ENCODE measurements around the gene SORCS2. TPM values are rescaled to one million over a fixed set of nuclear protein-coding genes. Genes with fewer than 3 reads are reported as not detected.

Gene SORCS2
- total and polyA plus RNA-seq, 2 experiments from 2014 or later: 0.38 to 1.4 TPM

GRCh38 chr4:7172508-7172907 is 19.8 kb upstream of the SORCS2 start:
- whole genome bisulfite sequencing, 2 experiments (ENCODE audit: low coverage in 1 of 2, low lambda C conversion rate in 2 of 2, missing lambda C conversion rate in 2 of 2): 61 to 75% methylated on average over 6 of the region's 6 CpGs
- H3K4me1 ChIP-seq (ENCODE audit: insufficient read depth): no peaks in the 10 kb centered on the region

DNA sequence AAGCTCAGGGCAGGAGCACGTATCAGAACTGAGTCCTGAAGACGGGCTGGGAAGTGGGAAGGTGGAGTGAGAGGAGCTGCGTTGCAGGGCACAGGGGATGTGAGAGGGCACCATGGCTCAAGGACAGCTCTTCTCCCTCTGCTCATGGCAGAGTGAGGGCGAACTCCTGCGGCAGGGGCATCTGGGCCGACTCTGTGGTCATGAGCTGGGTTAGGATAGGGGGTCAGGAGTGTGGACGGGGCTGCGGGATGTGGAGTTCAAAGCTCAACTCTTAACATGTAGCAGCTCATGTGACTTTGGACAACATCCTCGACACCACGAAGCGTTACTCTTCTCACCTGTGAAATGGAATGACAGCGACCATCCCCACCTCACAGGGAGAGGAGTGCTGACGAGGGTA is 19.4 kb upstream of the SORCS2 start:
- H3K4me1 ChIP-seq (ENCODE audit: insufficient read depth): no peaks in the 10 kb centered on the region
- 76 to 78% methylated on average over 13 of the region's 13 CpGs for WGBS, 2 experiments (ENCODE audit: low coverage in 1 of 2, low lambda C conversion rate in 2 of 2, missing lambda C conversion rate in 2 of 2)
- no peak for DNase-seq
- no peak overlapping the region for H3K4me2 ChIP-seq (ENCODE audit: unreplicated experiment)
- no peaks in the 10 kb centered on the region for H3F3A ChIP-seq (ENCODE audit: insufficient read depth)
- TF ChIP-seq EZH2phosphoT487 (IDR thresholded peaks at IDR 0.05; ENCODE audit: insufficient read depth, low read depth): no peak
- H3K4me3 ChIP-seq: no peak overlapping the region
- H3K9ac ChIP-seq: no peak overlapping the region
- H4K20me1 ChIP-seq (ENCODE audit: insufficient read depth): no peaks in the 10 kb centered on the region
- no peak overlapping the region for H2AFZ ChIP-seq
- H3K79me2 ChIP-seq (ENCODE audit: insufficient read depth): no peaks in the 10 kb centered on the region
- peaks cover 35% of the 10 kb centered on the region for H3K27me3 ChIP-seq (replicated peaks; ENCODE audit: insufficient read depth)
- no peak overlapping the region for H3K27ac ChIP-seq
- H3K9me3 ChIP-seq (ENCODE audit: low read depth): no peaks in the 10 kb centered on the region
- no peaks in the 10 kb centered on the region for H3K36me3 ChIP-seq (ENCODE audit: low read depth)
- H3K9me2 ChIP-seq (ENCODE audit: insufficient read depth): no peaks in the 10 kb centered on the region; the same call in 1 of the 2 replicates
- in situ Hi-C loops (cut with MboI): no loop called here

More at GRCh38 chr4:7172508-7172907, 19.8 kb upstream of the SORCS2 start:
- Histone ChIP-seq H3K27me3 (replicated peaks; ENCODE audit: insufficient read depth) (peaks cover 35% of the 10 kb centered on the region), H3K4me3 (no peak overlapping the region), H3K79me2 (ENCODE audit: insufficient read depth) (no peaks in the 10 kb centered on the region), H3K27ac (no peak overlapping the region), H3K36me3 (ENCODE audit: low read depth) (no peaks in the 10 kb centered on the region), H3K4me2 (ENCODE audit: unreplicated experiment) (no peak overlapping the region), H3K9me2 (ENCODE audit: insufficient read depth) (no peaks in the 10 kb centered on the region; the same call in 1 of the 2 replicates), H4K20me1 (ENCODE audit: insufficient read depth) (no peaks in the 10 kb centered on the region), H3K9me3 (ENCODE audit: low read depth) (no peaks in the 10 kb centered on the region), H2AFZ (no peak overlapping the region), H3K9ac (no peak overlapping the region), H3F3A (ENCODE audit: insufficient read depth) (no peaks in the 10 kb centered on the region)
- in situ Hi-C loops (cut with MboI): no loop called here
- DNase-seq: no peak
- no peak for TF ChIP-seq EZH2phosphoT487 (IDR thresholded peaks at IDR 0.05; ENCODE audit: insufficient read depth, low read depth)
- no peak for TF ChIP-seq EZH2 (IDR thresholded peaks at IDR 0.05; ENCODE audit: insufficient read depth, poor library complexity, severe bottlenecking)

GRCh38 chr4:7173841-7174449 is 18.4 kb upstream of the SORCS2 start:
- H3F3A ChIP-seq (ENCODE audit: insufficient read depth): no peaks in the 10 kb centered on the region
- 64 to 67% methylated on average over 9 of the region's 9 CpGs for WGBS, 2 experiments (ENCODE audit: low coverage in 1 of 2, low lambda C conversion rate in 2 of 2, missing lambda C conversion rate in 2 of 2)
- DNase-seq: no peak
- H3K4me1 ChIP-seq (ENCODE audit: insufficient read depth): no peaks in the 10 kb centered on the region
- H2AFZ ChIP-seq: no peak overlapping the region
- no peaks in the 10 kb centered on the region for H3K9me3 ChIP-seq (ENCODE audit: low read depth)
- H3K4me3 ChIP-seq: no peak overlapping the region
- in situ Hi-C loops (cut with MboI): no loop called here
- H3K36me3 ChIP-seq (ENCODE audit: low read depth): no peaks in the 10 kb centered on the region
- H3K9me2 ChIP-seq (ENCODE audit: insufficient read depth): no peaks in the 10 kb centered on the region; the same call in 1 of the 2 replicates
- no peak overlapping the region for H3K9ac ChIP-seq
- no peak overlapping the region for H3K4me2 ChIP-seq (ENCODE audit: unreplicated experiment)
- no peaks in the 10 kb centered on the region for H4K20me1 ChIP-seq (ENCODE audit: insufficient read depth)
- no peak overlapping the region for H3K27ac ChIP-seq
- H3K27me3 ChIP-seq (replicated peaks; ENCODE audit: insufficient read depth): peaks cover 29% of the 10 kb centered on the region
- TF ChIP-seq EZH2 (IDR thresholded peaks at IDR 0.05; ENCODE audit: insufficient read depth, poor library complexity, severe bottlenecking) (no peak), EZH2phosphoT487 (IDR thresholded peaks at IDR 0.05; ENCODE audit: insufficient read depth, low read depth) (no peak)
- H3K79me2 ChIP-seq (ENCODE audit: insufficient read depth): no peaks in the 10 kb centered on the region

DNA sequence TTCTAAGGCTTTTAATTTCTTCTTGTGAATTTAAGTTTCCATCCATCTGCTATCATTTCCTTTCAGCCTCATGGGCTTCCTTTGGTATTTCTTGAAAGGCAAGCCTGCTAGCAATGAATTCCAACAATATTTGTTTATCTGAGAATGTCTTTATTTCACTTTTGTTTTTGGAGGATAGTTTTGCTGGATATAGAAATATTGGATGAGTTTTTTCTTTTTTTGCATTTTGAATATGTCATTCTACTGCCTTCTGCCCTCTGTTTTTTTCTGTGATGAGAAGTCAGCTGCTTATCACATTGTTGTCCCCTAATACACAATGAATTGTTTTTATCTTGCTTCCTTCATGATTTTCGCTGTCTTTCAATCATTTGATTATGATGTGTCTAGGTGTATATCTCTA is 13.2 kb upstream of the SORCS2 start:
- in situ Hi-C loops (cut with MboI): loop anchor here (25.0 kb wide), 1 partner anchor 533 kb away; no protein-coding TSS in a partner anchor
- H4K20me1 ChIP-seq (ENCODE audit: insufficient read depth): no peaks in the 10 kb centered on the region
- no peak overlapping the region for H3K4me3 ChIP-seq
- no peak overlapping the region for H3K27ac ChIP-seq
- H3K9ac ChIP-seq: no peak overlapping the region
- H3K79me2 ChIP-seq (ENCODE audit: insufficient read depth): no peaks in the 10 kb centered on the region
- no peaks in the 10 kb centered on the region; the same call in 1 of the 2 replicates for H3K9me2 ChIP-seq (ENCODE audit: insufficient read depth)
- no peaks in the 10 kb centered on the region for H3K4me1 ChIP-seq (ENCODE audit: insufficient read depth)
- H3K27me3 ChIP-seq (replicated peaks; ENCODE audit: insufficient read depth): peaks cover 18% of the 10 kb centered on the region
- no peaks in the 10 kb centered on the region for H3K36me3 ChIP-seq (ENCODE audit: low read depth)
- H3K4me2 ChIP-seq (ENCODE audit: unreplicated experiment): no peak overlapping the region
- H2AFZ ChIP-seq: no peak overlapping the region
- no peaks in the 10 kb centered on the region for H3F3A ChIP-seq (ENCODE audit: insufficient read depth)
- no peak for DNase-seq
- H3K9me3 ChIP-seq (ENCODE audit: low read depth): no peaks in the 10 kb centered on the region
- TF ChIP-seq EZH2phosphoT487 (IDR thresholded peaks at IDR 0.05; ENCODE audit: insufficient read depth, low read depth) (no peak), EZH2 (IDR thresholded peaks at IDR 0.05; ENCODE audit: insufficient read depth, poor library complexity, severe bottlenecking) (no peak)
- 41 to 52% methylated on average over 1 of the region's 1 CpG for WGBS, 2 experiments (ENCODE audit: low coverage in 1 of 2, low lambda C conversion rate in 2 of 2, missing lambda C conversion rate in 2 of 2)

All from GM23248 (cell line).